HG03378 (cell line): Measurements from ENCODE around the gene PLSCR2.
A peak's percentile ranks its signal among the peaks of the same experiment; 100 is the strongest.
"Not testable (repeated sequence)": the region's sequence is repeated elsewhere in the genome, so short reads cannot be mapped to it uniquely, and the experiment has no call there.

Experiments
- ATAC-seq: cut with Tn5 transposase; IDR thresholded peaks from one replicate; pipeline ENCODE4 v1.9.1; 2021; ENCODE audit warnings: mild to moderate bottlenecking, moderate library complexity; ENCODE audit not compliant: unreplicated experiment

PLSCR2 gene, protein sequence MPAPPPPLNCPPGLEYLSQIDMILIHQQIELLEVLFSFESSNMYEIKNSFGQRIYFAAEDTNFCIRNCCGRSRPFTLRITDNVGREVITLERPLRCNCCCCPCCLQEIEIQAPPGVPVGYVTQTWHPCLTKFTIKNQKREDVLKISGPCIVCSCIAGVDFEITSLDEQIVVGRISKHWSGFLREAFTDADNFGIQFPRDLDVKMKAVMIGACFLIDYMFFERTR

GRCh38 chr3:146469150-146470017 is at the start of gene PLSCR2:
PLSCR2 (minus strand) TSS chr3:146469561; CDS start chr3:146459904, 9,657 bp downstream.
- ATAC-seq: peak; percentile 97

DNA sequence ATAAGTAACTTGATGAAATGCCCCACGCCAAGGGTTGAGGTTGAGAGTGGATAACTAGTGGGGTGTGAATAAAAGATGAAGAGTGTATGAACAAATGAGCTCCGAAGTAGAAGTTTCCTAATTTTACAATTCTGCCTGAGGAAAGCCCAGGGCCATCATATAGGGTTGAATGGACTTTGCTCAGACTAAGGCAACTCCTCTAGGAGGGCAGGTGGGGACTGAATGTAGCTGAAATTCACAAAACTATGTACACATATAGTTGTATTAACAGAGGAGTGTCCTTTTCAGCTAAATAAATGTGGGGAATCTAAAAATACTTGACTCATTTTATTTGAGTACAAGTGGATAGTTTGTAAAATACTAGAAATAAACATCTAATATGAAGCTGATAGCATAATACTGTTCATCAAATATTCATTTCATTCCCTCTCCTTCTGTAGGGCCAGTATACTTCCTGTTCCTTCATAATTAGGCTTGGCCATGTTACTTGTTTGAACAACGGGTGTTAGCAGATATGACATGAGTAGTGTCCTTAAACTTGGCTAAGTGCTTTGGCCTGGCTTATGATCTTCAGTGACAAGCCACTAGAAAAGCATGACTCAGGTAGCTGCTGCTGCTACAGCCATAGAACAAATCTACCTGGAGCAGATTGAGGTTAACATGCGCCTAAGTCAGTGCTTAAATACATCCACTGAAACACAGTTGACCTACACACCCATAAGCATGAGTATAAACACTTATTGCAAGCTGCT is 48.5 kb upstream of the PLSCR2 start:
- ATAC-seq: no peak

DNA sequence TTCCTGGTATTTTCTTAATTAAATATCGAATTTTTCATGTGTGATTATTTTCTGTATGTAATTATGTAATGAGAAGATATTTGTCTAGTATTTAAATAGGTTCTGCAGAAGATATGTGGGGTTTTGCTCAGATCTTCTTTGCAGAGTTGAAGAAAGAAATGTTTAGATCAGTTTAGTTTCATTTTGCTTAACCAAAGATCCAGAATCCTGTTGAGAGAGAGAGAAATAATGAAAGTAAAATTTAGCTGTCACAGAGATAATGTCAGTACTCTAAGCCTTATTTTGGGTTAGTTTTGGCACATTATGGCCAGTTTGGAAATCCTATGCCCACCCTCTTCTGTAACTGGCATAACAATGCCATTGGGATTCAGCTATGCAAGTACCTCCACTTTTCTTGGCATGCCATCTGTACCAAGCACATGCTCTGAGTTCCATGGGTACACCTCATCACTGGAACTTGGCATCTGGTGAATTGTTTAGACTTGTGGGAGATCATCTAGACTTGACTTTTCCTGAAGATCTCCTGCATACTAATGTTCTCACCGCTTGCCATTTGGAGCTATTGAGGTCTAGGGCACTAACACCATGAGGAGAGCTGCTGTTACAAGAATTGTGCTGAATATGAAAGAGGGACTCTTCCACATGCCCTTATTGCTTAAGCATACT is 44.2 kb upstream of the PLSCR2 start:
- no peak for ATAC-seq

GRCh38 chr3:146511402-146512134 is 42.2 kb upstream of the PLSCR2 start:
- ATAC-seq: no peak

DNA sequence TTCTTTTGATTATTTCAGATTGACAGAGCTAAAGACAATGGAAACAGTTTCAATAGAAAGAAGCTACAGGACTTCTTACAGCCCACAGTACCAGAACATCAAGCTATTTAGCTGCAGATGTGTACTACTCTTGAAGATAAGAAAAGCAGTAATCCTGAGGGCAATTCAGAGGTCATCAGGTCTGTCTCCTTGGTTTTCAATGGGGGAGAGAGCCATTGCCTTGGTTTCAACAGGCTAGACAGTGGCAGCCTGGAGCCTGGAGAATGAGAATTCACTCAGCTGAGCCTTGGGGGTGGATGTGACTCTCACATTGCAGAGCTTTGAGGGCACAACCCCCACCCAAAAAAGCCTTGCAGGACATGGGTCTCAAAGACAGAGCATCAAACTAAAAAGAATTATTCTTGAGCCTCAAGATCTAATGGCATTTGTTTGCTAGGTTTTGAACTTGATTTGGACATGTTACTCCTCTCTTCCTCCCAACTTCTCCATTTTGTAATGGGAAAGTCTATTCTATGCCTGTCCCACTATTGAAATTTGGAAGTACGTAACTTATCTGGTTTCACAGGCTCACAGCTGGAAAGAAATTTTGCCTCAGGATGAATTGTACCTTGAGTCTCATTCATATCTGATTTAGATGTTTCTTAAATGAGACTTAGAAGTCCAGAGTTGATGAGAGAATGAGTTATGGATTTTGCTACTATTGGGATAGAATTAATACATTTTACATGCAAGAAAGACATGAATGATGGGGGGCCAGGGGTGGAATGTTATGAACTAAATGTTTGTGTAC is 38.2 kb upstream of the PLSCR2 start:
- no peak for ATAC-seq

DNA sequence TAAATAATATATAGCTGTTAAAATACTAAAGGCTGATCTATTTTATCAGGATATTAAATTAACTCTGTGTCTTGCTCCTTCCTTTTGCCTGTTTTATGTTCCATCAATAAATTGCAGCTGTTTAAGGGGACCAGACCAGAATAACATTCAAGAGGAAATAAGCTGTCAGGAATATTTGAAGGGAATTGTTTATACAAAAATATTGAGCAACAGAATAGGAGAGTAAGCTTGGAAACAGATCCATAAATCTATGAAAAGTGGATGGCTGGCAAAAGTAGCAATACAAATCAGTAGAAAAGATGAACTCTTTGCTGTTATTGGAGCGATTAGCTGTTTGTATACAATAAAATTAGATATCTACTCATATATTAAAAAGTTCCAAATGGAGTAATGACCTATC is 36.2 kb upstream of the PLSCR2 start:
- ATAC-seq: no peak

DNA sequence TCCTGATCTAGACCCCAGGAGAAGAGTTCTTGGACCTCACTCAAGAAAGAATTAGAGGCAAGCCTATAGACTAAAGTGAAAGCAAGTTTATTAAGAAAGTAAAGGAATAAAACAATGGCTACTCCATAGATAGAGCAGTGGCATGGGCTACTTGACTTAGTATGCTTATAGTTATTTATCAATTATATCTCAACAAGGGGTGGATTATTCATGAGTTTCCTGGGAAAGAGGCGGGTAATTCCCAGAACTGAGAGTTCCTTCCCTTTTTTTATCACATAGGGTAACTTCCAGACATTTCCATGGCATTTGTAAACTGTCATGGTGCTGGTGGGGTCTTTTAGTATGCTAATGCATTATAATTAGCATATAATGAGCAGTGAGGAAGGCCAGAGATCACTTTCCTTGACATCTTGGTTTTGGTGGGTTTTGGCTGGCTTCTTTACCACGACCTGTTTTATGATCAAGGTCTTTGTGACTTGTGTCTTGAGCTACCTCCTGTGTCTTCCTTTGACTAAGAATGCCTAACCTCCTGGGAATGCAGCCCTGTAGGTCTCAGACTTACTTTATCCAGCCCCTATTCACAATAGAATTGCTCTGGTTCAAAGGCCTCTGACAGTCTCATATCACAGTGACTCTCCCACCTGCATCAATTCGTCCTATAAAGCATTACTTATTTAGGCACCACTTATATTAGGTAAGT is 35.3 kb upstream of the PLSCR2 start:
- no peak for ATAC-seq

- ATAC-seq: peak; percentile 98
Observed at GRCh38 chr3:146503461-146504202, 34.3 kb upstream of the PLSCR2 start.

DNA sequence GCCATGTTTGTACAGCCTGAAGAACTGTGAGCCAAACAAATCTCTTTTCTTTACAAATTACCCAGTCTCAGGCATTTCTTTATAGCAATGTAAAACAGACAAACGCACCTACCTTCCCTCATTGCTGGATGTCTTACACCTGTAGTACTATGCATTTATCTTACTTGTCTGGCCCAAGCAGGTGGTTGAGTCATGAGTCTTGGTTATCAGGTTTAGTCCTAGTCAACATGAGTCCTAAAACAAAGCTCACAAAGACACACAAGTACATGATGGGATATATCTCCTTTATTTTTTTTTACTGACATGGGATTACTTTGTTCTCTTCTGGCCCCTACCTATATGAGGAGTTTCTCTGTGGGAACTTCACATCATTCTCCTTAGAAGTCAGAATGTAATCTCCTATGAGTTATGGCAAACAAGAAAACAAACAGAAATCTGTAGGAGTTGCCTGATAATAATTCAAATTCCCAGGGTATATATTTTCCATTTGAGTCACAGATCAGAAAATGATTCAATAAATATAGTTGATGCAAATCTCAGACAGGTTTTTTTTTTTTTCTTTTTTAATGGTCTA is 33.6 kb upstream of the PLSCR2 start:
- no peak for ATAC-seq

DNA sequence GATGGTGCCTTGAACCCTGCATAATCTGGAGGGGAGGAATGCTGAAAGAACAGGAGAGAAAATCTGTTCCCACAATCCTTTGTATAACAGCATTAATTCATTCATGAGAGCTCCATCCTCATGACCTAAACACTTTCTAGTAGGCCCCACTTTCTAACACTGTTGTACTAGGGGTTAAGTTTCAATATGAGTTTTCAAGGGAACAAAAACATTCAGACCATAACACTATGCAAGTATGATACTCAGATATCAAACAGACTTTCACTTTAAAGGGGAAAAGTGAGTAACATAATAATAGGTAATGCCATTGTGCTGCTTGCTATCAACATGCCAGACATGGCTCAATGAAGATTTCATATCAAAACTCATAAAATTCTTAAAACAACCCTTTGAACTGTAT is 32.4 kb upstream of the PLSCR2 start:
- ATAC-seq: peak; percentile 35

DNA sequence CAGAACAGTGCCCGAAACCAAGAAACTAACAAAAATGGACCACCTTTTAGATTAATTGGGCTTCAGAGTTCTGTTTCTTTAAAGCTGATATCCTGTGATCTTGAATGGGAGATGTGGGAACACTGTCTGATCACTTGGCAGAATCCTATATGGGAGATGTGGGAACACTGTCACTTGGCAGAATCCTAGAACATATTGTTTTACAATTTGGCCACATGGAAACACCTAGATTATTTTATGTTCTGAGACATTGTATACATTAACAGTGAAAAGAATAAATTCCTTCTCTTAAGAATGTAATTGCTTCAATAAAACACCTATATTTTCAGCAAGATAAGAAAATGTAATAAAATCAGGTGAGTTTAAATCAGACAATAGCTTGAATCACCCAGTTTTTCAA is 30.3 kb upstream of the PLSCR2 start:
- no peak for ATAC-seq

GRCh38 chr3:146498002-146498736 is 28.8 kb upstream of the PLSCR2 start:
- ATAC-seq: no peak

DNA sequence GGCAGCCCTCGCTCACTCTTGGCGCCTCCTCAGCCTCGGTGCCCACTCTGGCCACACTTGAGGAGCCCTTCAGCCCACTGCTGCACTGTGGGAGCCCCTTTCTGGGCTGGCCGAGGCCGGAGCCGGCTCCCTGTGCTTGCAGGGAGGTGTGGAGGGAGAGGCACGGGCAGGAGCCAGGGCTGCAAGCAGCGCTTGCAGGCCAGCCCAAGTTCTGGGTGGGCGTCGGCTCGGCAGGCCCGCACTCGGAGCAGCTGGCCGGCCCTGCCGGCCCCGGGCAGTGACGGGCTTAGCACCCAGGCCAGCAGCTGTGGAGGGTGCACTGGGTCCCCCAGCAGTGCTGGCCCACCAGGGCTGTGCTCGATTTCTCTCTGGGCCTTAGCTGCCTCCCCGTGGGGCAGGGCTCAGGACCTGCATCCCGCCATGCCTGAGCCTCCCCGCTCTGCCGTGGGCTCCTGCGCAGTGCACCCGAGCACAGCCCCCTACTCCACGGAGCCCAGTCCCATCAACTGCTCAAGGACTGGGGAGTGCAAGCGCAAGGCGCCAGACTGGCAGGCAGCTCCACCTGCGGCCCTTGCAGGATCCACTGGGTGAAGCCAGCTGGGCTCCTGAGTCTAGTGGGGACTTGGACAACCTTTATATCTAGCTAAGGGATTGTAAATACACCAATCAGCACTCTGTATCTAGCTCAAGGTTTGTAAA is 27.9 kb upstream of the PLSCR2 start:
- not testable (repeated sequence) for ATAC-seq

- no peak for ATAC-seq
Observed at GRCh38 chr3:146496726-146497125, 27.4 kb upstream of the PLSCR2 start.

- no peak for ATAC-seq
Observed at GRCh38 chr3:146496251-146496650, 26.9 kb upstream of the PLSCR2 start.

- no peak for ATAC-seq
Observed at GRCh38 chr3:146493761-146494160, 24.4 kb upstream of the PLSCR2 start.

GRCh38 chr3:146493221-146493620 is 23.9 kb upstream of the PLSCR2 start:
- no peak for ATAC-seq
